DMS79 treated with DMSO at 0.1 percent for 48 hours (cell line): ENCODE data around the gene PITRM1.
A peak's percentile ranks its signal among the peaks of the same experiment; 100 is the strongest.

Experiments used
- DNase-seq: peaks from one replicate; lab custom pipeline; 2025; lab: John Stamatoyannopoulos, UW

The PITRM1 gene

DNA sequence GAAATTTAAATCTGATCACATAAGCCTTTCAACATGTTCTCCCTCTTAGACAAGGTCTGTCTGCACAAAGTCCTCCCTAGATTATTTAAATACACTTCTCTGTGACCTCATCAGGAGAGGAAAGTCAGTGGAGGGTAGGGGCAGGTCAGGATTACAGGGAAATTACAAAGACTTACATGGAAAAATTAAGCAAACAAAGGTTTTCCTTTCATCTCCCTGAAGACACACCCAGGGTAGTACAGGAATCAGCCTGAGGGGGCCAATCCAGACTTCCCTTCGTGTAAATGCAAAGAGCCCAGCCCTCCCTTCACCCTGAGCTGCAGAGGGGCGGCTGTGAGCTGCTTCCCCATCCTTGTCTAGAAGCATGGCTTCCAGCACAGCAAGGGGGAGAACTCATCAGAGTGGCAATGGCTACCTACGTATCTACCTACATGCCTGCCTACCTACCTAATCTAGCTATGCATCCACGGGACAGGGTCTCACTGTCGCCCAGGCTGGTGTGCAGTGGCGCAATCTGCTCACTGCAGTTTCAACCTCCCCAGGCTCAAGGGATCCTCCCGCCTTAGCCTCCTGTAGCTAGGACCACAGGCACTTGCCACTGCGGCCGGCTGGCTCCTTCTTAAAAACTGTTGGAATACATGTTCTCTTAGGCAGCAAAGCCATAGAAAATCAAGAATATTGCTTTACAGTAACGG lies 33.2 kb downstream of the PITRM1 start:
- no peak for DNase-seq

- no peak for DNase-seq
Observed at GRCh38 chr10:3137958-3138726, 34.4 kb downstream of the PITRM1 start.

- no peak for DNase-seq
Observed at GRCh38 chr10:3136763-3137611, 35.6 kb downstream of the PITRM1 start.

DNA sequence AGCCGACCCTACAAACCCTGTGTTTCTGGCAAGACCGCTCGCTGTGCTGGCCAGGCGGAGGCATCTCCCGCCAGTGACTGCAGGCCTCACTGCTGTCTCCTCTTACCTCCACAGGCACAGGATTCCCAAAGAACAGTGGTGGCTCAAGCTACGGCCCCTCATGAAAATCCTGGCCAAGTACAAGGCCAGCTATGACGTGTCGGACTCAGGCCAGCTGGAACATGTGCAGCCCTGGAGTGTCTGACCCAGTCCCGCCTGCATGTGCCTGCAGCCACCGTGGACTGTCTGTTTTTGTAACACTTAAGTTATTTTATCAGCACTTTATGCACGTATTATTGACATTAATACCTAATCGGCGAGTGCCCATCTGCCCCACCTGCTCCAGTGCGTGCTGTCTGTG lies 36.2 kb downstream of the PITRM1 start:
- no peak for DNase-seq

GRCh38 chr10:3135006-3135405 lies 37.6 kb downstream of the PITRM1 start:
- DNase-seq: no peak

DNA sequence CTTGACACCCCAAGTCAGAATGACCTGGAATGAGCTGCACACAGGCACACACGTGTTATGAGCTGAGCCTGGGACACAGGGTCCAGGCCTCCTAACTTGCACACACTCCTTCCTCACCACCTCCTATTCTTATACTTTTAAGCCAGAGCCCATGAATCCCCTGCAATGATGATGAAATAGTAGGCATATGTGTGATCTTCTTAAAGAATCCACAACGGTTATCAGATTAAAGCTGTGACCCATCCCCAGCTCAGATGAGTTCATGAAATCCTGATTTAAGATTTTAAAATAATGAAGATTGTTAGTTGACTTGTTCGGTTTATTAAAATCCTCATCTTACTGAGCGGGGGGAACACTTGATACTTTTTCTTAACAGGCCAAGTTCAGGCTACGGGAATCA lies 38.6 kb downstream of the PITRM1 start:
- no peak for DNase-seq

DNA sequence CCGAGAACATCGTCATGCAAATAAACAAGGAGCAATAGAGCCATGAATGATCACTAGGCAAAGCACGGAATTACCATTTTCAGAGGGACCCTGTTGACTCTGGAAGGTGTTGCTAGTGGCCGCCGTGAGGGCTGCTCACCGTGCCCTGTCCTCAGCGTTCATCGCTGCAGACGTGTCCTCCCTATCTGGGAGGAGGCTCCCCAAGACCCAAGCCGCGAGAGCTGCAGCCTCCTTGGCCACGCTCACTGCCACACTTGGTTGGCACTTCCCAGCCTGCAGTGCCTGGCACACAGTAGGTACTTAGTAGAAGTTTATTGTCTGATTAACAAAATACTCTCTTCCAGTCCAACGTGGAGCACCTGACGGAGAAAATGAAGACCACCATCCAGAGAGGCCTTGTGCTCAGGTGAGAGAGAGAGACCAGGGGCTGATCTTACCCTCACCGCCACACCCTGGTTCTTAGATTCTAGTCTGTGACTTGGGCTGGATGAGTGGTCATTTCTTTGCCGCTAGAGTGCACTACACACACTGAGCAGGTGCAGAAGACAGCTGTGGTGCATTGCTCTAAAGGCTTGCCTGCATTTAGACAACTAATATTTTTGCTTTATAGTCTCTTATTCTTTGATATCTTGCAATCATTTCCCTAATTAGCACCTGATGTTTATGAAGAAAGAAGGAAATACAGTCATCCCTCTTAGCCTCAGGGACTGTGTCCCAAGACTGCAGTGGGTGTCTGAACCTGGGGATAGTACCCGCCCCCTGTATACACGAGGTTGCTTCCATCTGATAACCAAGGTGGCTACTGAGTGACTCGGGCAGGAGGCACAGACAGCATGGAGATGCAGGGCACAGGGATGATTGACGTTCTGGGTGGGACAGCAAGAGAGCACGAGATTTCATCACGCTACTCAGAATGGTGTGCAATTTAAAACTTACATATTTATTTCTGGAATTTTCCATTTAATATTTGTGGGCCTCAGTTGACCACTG lies 40.3 kb downstream of the PITRM1 start:
- no peak for DNase-seq

DNA sequence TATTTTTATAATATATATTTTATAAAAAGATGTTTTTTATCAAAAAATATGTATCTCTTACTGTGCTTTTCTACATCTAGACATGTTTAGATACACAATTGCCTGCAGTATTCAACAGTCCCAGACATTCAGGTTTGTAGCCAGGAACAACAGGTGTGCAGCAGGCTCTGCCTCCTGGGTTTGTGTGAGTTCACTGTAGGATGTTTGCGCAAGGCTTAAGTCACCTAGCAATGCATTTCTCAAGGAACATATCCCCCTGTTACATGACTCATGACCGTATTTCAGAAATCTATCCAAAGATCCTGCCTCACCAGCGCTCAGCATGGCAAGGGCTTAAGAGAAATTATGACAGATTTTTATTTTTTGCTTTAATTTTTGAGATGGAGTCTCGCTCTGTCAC lies 41.5 kb downstream of the PITRM1 start:
- DNase-seq: no peak

- no peak for DNase-seq
Observed at GRCh38 chr10:3129581-3130340, 42.8 kb downstream of the PITRM1 start.

DNA sequence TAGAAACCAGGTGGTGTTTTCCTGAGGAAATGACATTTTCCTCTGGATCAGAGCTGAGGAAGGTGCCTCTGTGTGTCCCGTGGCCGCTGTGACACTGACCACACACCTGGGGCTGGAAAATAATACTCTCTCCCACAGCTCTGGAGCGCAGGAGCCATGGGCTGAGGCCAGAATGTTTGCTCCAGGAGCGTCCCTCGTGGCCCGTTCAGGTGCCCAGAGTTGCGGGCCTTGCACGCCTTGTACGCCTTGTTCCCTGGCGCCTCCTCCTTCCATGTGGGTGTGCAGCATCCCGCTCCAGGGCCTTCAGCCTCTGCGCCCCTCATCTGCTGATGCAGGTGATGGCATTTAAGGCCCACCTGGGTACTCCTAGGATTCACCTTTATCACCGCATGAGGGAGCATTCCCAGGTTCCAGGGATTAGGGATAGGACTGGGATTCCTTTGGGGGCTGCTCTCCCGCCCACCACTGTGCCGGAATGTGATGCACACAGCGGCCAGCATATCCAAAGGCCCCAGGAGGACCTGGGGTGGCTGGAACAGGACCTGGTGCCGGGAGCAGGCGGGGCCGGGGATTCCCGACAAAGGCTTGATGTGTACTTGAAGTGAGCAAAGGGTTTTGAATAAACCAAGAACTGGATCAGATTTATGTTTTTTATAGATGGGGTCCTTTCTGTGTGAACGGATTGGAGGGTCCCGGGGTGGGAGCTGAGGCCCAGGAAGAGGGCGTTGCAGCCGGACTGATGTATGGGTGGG lies 44.0 kb downstream of the PITRM1 start:
- DNase-seq: no peak

- DNase-seq: no peak
Observed at GRCh38 chr10:3127921-3128320, 44.7 kb downstream of the PITRM1 start.

DNA sequence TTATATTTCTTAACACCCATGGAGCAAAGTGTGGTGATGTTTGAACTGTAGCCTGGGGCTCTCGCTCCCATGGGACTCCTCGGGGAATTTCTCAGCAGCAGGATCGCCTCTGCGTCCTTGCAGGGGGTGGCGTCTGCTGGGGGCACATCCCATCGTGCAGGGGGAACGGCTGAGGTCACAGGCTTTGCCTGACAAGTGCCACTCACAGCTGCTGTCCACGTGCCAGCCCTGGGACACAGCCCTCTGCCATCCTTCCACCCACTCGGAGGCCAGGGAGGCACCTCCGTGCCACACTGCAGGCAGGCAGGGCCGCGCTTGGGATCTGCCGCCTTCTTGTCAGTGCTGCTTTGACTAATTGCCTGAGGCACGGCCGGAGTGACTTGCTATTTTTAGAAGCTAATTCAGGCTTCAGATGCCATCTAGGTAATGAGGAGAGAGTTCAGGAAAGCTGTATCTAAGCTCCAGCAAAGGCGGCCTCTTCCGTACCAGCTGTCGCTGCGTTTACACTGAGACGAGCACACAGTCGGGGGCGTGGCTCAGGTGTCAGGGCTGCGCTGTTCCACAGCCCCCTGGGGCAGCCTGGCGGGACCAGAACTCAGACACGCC lies 45.7 kb downstream of the PITRM1 start:
- peak; percentile 48 for DNase-seq

DNA sequence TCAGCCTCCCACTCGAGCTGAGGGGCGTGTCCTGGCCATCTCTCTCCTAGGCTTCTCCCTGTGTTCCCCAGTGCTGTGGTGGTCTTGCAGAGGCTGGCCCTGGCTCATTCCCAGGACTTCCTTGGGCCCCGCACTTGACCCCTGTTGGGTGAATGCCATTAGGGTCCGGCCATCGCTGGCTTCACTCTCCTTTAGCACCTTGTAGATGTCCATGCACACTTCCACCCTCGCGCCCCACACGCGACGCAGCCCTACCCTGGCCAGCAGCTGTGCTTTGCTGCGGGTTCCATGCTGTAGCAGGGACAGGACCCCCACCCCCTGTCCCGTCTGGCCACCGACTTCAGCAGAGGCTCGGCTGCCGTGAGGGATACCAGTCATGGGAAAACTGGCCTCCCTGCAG lies 46.3 kb downstream of the PITRM1 start:
- DNase-seq: no peak

GRCh38 chr10:3125527-3126170 lies 46.9 kb downstream of the PITRM1 start:
- no peak for DNase-seq

GRCh38 chr10:3124412-3125175 lies 48.0 kb downstream of the PITRM1 start:
- no peak for DNase-seq

- DNase-seq: peak; percentile 43
Observed at GRCh38 chr10:3123571-3124411, 48.8 kb downstream of the PITRM1 start.

DNA sequence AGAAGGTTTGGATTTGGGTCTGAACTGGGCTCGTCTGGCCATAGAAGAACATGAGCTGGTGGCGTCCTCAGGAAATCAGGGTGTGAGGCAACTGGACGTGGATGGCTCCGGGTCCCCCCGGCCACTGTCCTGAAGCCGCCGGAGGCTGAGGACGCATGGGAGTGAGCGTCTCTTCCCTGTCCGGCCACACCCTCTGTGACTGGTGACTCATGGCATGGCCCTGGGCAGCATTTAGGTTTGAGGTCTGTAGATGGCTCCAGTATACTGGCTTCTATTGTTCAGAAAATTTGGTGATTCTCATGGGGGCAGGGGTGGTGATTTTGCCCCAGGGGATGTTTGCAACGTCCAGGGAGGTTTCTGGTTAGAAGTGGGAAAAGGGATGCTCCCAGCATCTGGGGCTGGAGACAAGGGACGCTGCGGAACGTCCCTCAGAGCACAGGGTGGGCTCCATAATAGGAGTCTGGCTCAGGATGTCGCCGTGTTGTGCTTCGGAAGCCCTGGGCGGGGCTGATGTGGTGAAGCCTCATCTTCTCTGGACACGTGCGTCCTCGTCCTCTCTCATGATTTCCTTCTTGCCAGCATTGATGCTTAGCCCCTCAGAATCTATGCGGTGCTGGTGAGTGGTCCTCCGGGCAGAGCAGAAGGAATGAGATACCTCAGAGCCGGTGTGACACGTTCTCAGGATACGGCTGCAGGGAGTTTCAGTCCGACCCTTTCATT lies 49.9 kb downstream of the PITRM1 start:
- DNase-seq: no peak
